Measurements from ENCODE around the gene CFAP74. TPM values are rescaled to one million over a fixed set of nuclear protein-coding genes. Genes with fewer than 3 reads are reported as not detected.
"Not testable (repeated sequence)": the region's sequence is repeated elsewhere in the genome, so short reads cannot be mapped to it uniquely, and the experiment has no call there.

CFAP74 gene
- total and polyA plus RNA-seq, 9 of the 15 experiments (the other 6 are each of a cell fraction or from before 2014, with no cell fraction given) = 0.03 to 0.15 (median 0.05) TPM; not detected in 6

DNA sequence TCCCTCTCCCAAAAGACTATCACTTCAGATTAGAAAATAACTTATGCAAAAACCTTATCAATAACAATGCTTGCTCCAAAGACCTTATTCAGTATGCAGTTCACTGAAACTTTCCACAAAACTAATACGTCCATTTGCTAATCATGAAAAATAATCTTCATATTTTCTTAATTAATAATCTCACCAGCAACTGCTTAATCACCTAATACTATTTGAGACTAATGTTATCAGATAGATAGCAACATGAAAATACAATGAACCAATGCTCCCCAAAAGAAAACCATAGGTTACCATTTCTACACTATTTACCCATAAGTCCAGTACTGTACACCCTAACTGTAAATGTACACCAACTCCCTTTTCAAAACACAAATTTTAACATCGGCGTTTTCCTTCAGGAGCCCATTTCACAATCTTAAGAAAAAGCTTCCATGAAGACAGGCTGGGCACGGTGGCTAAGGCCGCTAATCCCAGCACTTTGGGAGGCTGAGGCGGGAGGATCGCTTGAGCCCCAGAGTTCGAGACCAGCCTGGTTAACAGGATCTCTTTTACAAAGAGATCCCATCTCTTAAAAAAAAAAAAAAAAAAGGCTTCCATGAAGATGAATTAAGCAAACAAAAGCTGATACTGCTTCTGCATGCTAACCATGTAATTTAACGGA, 114.4 kb downstream of the CFAP74 start (continued):
- TF ChIP-seq, protein P1, sequence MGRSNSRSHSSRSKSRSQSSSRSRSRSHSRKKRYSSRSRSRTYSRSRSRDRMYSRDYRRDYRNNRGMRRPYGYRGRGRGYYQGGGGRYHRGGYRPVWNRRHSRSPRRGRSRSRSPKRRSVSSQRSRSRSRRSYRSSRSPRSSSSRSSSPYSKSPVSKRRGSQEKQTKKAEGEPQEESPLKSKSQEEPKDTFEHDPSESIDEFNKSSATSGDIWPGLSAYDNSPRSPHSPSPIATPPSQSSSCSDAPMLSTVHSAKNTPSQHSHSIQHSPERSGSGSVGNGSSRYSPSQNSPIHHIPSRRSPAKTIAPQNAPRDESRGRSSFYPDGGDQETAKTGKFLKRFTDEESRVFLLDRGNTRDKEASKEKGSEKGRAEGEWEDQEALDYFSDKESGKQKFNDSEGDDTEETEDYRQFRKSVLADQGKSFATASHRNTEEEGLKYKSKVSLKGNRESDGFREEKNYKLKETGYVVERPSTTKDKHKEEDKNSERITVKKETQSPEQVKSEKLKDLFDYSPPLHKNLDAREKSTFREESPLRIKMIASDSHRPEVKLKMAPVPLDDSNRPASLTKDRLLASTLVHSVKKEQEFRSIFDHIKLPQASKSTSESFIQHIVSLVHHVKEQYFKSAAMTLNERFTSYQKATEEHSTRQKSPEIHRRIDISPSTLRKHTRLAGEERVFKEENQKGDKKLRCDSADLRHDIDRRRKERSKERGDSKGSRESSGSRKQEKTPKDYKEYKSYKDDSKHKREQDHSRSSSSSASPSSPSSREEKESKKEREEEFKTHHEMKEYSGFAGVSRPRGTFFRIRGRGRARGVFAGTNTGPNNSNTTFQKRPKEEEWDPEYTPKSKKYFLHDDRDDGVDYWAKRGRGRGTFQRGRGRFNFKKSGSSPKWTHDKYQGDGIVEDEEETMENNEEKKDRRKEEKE (IDR thresholded peaks at IDR 0.05; ENCODE audit: borderline replicate concordance in 1 of 2, control insufficient read depth in 1 of 2, low read depth in 2 of 2, low read length in 1 of 2) = 0 out of 4 replicates have a peak, but pooled peaks of 1 of the 2 experiments have one; percentile 42
- TF ChIP-seq ZNF444 (CRISPR knock-in tag; IDR thresholded peaks at IDR 0.05) (no peak), POLR2A (conservative IDR thresholded peaks at IDR 0.05) (no peak)
- TF ChIP-seq, protein P2, sequence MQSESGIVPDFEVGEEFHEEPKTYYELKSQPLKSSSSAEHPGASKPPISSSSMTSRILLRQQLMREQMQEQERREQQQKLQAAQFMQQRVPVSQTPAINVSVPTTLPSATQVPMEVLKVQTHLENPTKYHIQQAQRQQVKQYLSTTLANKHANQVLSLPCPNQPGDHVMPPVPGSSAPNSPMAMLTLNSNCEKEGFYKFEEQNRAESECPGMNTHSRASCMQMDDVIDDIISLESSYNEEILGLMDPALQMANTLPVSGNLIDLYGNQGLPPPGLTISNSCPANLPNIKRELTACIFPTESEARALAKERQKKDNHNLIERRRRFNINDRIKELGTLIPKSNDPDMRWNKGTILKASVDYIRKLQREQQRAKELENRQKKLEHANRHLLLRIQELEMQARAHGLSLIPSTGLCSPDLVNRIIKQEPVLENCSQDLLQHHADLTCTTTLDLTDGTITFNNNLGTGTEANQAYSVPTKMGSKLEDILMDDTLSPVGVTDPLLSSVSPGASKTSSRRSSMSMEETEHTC (IDR thresholded peaks at IDR 0.05) = no peak
- TF ChIP-seq, protein P3, sequence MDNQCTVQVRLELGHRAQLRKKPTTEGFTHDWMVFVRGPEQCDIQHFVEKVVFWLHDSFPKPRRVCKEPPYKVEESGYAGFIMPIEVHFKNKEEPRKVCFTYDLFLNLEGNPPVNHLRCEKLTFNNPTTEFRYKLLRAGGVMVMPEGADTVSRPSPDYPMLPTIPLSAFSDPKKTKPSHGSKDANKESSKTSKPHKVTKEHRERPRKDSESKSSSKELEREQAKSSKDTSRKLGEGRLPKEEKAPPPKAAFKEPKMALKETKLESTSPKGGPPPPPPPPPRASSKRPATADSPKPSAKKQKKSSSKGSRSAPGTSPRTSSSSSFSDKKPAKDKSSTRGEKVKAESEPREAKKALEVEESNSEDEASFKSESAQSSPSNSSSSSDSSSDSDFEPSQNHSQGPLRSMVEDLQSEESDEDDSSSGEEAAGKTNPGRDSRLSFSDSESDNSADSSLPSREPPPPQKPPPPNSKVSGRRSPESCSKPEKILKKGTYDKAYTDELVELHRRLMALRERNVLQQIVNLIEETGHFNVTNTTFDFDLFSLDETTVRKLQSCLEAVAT (IDR thresholded peaks at IDR 0.05) = peak in 1 of 2 experiments; percentile 48; a peak in 1 of 4 replicates

DNA sequence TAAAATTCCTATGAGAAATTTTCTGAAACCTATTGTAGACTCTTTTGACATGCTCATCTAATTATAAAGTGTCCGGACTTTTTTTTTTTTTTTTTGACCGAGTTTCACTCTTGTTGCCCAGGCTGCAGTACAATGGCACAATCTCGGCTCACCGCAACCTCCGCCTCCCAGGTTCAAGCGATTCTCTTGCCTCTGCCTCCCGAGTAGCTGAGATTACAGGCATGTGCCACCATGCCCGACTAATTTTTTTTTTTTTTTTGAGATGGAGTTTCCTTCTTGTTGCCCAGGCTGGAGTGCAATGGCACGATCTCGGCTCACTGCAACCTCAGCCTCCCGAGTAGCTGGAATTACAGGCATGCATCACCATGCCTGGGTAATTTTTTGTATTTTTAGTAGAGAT, 119.7 kb downstream of the CFAP74 start:
- in situ Hi-C loops (cut with MboI); H3K27ac ChIP-seq (ENCODE audit: extremely low read depth, low read depth, low read length); H3K4me2 ChIP-seq (ENCODE audit: insufficient read depth, low read length); H3K9ac ChIP-seq (ENCODE audit: insufficient read depth in 1 of 2, low read depth in 2 of 2, low read length in 2 of 2); intact Hi-C loops (cut with micrococcal nuclease); H3K4me3 ChIP-seq; H3K27me3 ChIP-seq (ENCODE audit: control insufficient read depth in 2 of 2, insufficient read depth in 2 of 2, low read length in 2 of 2); H2AFZ ChIP-seq (ENCODE audit: low read depth, low read length); H3K9me3 ChIP-seq (replicated peaks; ENCODE audit: control insufficient read depth, insufficient read depth, low read depth, low read length); DNase-seq (ENCODE audit: extremely low read depth in 1 of 4, low spot score in 3 of 4); FAIRE-seq; H3K9me1 ChIP-seq (ENCODE audit: control insufficient read depth, insufficient read depth, low read length); BruUV-seq (replicated peaks); ATAC-seq: not testable (repeated sequence)
- ChIA-PET POLR2A (interaction anchor here (0.6 to 3.9 kb wide), 11 partner anchors 9 to 74 kb away, joined by 3 to 35 read pairs (median 5); no protein-coding TSS in a partner anchor), CTCF (ENCODE audit: low intra/inter-chr PET ratio) (interaction anchor here (0.6 kb wide), 1 partner anchor 24 kb away, joined by 5 read pairs; no protein-coding TSS in a partner anchor)
- H3K36me3 ChIP-seq (ENCODE audit: control insufficient read depth, insufficient read depth, low read length) = peaks cover 22% of the 10 kb centered on the region; the same call in 2 of the 3 replicates
- H4K20me1 ChIP-seq (replicated peaks; ENCODE audit: control insufficient read depth, insufficient read depth, low read length) = peaks cover 63% of the 10 kb centered on the region
- 48% methylated on average over 11 of the region's 11 CpGs for WGBS (ENCODE audit: insufficient coverage, low coverage, missing lambda C conversion rate)
- peaks cover 33 to 41% of the 10 kb centered on the region in 2 experiments; a peak in 4 of 5 replicates for H3K4me1 ChIP-seq (replicated peaks in 1 of 2; ENCODE audit: control insufficient read depth in 2 of 2, insufficient read depth in 2 of 2, low read length in 2 of 2)
- peaks cover 90% of the 10 kb centered on the region for H3K79me2 ChIP-seq (ENCODE audit: control insufficient read depth, insufficient read depth, low read length)
